Measurements from ENCODE around the gene NRTN.

DNA sequence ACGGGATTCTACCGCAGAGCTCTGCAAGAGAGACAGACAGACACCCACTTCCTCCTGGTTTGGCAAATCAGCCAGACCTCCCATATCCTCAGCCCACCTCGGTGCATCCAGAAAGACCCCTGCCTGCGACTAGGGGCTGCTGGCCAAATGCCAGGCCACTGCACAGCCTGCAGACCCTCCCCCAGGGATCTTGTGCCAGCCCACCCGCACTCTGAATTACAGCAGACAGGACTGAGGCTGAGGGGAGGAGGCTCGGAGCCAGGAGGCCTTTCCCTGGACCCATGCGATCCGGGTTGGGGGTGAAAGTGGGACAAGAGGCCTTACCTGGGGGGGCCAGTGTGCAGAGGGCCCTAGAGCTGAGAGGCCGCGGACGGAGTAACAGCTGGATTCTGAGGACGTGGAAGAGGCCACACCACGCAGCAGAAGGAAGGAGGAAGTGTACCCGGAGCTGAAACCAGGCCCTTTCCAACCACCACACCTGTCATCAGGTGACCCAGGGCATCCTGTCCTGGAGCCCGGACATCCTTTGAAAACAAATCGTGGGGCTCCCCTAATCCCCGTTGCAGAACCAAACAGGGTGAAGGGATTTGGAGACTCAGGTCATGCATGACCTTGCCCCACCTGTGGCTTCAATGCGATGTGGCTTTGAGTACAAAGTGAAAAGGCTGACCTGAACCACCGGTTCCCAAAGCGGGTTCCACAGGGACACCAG lies 33.6 kb downstream of the NRTN start:
- TF ChIP-seq CTCF (IDR thresholded peaks at IDR 0.05; ENCODE audit: poor library complexity, severe bottlenecking): no peak
- no peak for TF ChIP-seq EP300 (conservative IDR thresholded peaks at IDR 0.05; ENCODE audit: poor library complexity, severe bottlenecking)
- TF ChIP-seq TAF1 (IDR thresholded peaks at IDR 0.05; ENCODE audit: low read depth): no peak
- TF ChIP-seq POLR2AphosphoS5 (IDR thresholded peaks at IDR 0.05): no peak
